HG02623 (cell line): ENCODE results near the gene CPT1C.
"Not testable (repeated sequence)": the region's sequence is repeated elsewhere in the genome, so short reads cannot be mapped to it uniquely, and the experiment has no call there.

ENCODE experiments used
- ATAC-seq: cut with Tn5 transposase; IDR thresholded peaks from one replicate; pipeline ENCODE4 v1.9.1; 2021; ENCODE audit warnings: moderate library complexity; ENCODE audit not compliant: unreplicated experiment

Gene CPT1C

GRCh38 chr19:49700563-49700962, 9.6 kb downstream of the CPT1C start:
- no peak for ATAC-seq

GRCh38 chr19:49701271-49701786, 10.4 kb downstream of the CPT1C start:
- no peak for ATAC-seq

- no peak for ATAC-seq
Observed at GRCh38 chr19:49704888-49705642, 14.1 kb downstream of the CPT1C start.

DNA sequence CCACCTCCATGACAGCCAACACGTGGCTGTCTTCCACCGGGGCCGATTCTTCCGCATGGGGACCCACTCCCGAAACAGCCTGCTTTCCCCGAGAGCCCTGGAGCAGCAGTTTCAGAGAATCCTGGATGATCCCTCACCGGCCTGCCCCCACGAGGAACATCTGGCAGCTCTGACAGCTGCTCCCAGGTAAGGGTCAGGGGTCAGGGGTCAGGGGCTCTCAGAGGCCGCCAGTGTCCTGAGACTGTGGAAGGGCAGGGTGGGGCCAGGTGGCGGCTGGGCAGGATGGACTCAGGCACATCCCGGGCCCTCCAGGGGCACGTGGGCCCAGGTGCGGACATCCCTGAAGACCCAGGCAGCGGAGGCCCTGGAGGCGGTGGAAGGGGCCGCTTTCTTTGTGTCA, 15.0 kb downstream of the CPT1C start:
- no peak for ATAC-seq

DNA sequence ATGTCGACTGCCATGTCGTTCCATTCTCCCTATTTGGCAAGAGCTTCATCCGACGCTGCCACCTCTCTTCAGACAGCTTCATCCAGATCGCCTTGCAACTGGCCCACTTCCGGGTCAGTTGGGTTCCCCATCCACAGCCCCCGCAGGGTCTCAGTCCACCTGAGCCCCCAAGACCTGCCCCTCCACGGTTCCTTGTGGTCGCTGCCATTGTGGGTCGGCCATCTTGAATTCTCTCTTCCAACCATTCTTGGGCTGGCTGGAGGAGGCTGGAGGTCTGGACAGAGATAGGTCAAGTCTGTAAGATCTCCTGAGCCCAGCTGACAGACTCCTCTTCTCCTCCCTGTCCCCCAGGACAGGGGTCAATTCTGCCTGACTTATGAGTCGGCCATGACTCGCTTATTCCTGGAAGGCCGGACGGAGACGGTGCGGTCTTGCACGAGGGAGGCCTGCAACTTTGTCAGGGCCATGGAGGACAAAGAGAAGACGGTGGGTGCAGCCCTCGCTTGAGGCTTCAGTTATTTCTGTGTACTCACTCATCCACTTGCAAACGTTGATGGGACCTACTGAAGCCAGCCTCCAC, 19.5 kb downstream of the CPT1C start:
- no peak for ATAC-seq

DNA sequence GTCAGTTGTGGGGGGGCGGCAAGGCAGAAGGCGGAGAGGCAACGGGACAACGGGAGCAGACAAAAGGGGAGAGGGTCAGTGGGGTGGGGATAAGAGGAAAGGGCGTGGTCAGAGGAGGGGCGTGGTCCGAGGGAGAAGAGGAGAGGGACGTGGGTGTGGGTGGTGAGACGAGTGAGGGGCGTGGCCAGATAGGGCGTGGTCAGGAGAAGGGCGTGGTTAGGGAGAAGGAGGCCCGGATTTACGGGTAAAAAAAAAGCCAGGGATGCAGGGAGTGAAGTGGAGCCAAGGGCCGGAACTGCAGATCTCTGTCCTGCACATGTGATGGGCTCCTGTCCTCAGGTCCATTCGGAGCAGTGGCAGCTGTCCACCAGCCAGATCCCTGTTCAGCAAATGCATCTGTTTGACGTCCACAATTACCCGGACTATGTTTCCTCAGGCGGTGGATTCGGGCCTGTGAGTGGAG, 21.5 kb downstream of the CPT1C start:
- ATAC-seq: no peak

DNA sequence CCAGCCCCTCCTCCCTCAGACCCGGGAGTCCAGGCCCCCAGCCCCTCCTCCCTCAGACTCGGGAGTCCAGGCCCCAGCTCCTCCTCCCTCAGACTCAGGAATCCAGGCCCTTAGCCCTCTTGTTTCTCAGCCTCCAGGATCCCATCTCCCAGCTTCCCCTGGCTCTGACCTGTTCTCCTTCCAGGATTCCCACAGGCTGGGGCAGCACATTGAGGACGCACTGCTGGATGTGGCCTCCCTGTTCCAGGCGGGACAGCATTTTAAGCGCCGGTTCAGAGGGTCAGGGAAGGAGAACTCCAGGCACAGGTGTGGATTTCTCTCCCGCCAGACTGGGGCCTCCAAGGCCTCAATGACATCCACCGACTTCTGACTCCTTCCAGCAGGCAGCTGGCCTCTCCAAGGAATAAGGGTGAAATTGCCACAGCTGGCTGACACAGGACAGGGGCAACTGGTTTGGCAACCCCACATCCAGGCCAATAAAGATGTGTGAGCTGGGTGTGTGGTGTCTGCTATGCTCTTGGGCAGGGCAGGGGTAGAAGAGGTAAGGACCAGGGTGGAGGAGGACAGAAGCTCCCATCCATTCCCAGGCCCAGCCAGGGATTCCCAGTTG, 22.4 kb downstream of the CPT1C start:
- ATAC-seq: no peak

- no peak for ATAC-seq
Observed at GRCh38 chr19:49716154-49716553, 25.2 kb downstream of the CPT1C start.

- ATAC-seq: no peak
Observed at GRCh38 chr19:49718511-49718910, 27.6 kb downstream of the CPT1C start.

GRCh38 chr19:49718991-49719390, 28.1 kb downstream of the CPT1C start:
- no peak for ATAC-seq

DNA sequence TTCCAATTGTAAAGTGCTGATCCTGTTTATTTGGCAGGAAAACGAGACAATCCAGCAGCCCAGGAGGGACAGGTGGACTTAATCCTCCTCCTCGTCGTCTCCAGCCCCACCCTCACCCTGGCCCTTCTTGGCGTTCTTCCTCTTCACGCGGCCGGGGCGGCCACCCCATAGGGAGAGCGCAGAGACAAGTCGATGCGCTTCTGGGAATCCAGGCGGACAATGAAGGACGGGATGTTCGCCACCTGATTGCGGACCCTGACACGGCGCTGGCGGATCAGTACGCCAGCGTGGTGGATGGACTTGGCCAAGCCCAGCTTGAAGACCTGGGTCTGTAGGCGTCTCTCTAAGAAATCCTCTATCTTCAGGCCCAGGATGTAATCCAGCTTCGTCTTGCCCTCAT, 28.5 kb downstream of the CPT1C start:
- ATAC-seq: not testable (repeated sequence)

DNA sequence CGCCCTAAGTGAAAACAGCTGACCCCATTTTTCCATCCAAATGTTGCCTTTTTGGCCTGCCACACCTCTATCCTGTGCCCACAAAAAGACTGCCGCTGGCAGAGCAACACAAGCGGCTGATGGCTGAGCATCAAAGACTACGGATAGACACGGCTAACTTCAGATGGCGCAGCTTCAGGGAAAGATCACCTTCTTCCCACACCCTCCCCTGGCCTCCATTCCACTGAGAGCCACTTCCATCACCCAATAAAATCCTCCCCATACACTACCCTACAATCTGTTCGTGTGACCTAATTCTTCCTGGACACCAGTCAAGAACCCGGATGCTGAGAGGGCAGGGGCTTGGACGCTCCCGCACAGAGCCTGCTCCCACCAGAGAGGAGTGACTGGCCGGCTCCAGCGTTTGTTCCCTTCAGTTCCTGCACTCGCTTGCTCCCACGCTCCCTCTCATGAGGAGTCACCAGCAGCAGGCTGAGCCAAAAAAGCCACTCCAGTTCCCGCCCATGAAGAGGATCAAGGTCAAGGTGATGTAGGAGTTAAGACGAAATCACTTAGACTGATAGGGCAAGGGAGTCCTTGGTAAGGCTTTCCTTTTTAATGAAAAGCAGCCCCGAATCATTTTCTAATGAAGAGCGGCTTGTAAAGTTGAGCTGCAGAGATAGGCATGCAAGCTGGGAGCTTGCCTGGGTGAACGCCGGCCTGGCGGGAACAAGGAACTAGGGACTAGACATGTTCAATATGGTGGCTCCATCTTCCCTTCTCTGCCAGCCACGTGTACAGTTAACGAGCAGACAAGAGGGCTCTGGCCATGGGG, 36.5 kb downstream of the CPT1C start:
- no peak for ATAC-seq

- ATAC-seq: no peak
Observed at GRCh38 chr19:49730166-49730565, 39.2 kb downstream of the CPT1C start.

- ATAC-seq: no peak
Observed at GRCh38 chr19:49738268-49738667, 47.4 kb downstream of the CPT1C start.

- ATAC-seq: no peak
Observed at GRCh38 chr19:49739098-49739497, 48.2 kb downstream of the CPT1C start.

DNA sequence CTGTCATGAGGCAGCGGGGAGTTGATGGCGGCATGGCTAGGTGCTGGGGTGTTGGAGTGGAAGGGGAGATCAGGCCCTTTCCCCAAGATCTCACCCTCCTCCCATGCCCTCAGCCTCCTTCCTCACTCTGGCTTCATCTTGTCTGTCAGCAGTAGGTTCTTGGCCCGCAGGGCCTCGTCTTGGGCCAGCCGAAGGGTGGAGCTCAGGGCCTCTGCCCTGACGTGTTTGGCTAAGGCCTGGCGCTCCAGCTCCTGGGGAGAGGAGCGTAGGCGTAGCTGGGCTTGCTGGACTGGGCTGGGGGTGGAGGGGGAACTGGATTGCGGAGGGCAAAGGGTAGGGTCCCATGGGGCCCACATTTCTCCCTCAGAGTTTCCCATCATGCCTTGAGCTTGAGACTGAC, 49.0 kb downstream of the CPT1C start:
- no peak for ATAC-seq

DNA sequence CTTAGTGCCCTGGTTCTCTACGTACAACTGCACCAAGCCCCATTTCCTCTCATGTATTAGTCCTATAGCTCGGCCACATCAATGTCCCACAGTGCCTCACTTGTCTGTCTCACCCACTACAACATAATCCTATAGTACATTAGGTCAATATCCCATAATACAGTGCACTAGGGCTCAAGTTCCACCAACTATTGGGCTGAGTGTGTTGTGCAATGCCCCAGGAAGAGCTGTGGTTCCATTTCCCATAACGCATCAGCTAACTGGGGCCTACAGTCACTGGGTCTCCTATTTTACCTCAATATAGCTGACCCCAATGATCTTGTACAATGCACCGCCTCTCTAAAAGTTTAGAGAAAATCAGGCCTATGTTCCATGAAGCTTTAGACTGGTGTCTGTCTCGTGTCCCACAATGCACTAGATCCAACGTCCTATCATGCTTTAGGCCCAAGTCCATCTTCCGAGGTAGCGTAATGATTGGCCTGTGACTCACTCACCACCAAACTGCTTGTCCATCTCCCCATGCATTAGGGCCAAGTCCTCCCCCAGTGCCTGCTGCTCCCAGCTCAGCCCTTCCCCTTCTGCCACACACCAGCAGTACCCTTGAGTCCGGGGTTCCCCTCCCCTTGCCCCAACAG, 50.4 kb downstream of the CPT1C start:
- ATAC-seq: no peak

DNA sequence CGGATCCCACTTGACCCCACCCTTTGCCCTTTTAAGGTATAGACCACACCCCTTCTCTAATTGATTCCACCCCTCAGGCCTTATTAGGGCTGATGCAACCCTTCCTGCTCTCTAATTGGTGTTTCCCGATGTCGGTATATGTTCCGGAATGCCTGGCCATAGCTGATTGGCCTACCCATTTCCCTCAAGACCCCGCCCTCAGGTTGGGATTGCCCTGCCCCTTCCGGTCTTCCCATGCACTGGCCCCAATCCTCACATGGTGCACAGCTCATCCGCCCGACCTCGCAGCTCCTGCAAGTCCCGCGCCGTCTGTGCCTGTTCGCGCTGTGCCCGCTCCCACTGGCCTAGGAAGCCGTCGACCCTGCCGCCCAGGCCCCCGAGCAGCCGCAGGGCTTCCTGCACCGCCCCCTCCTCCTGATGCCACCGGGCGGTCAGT, 54.0 kb downstream of the CPT1C start:
- no peak for ATAC-seq

GRCh38 chr19:49746206-49746958, 55.5 kb downstream of the CPT1C start:
- ATAC-seq: no peak
